MCF 10A (cell line): ENCODE data around the gene TCF4. TPM values are rescaled to one million over a fixed set of nuclear protein-coding genes. Genes with fewer than 3 reads are reported as not detected.

ENCODE experiments used
- BruUV-seq: library from RNA; stranded (reverse); fragments of 400-500 nt; replicated peaks from 2 replicates; lab custom pipeline; 2021; lab: Mats Ljungman, UMichigan
- CTCF ChIA-PET: fragments of 300-600 bp; sonication (Branson Sonifier 250); formaldehyde crosslinking; extraction: SDS; loops from one replicate; lab custom pipeline; 2021; ENCODE audit warnings: antibody characterized with exemption, inconsistent platforms; lab: Yijun Ruan, JAX
- POLR2A ChIA-PET: fragments of 300-600, 350-650 bp; sonication (Branson Sonifier 250); formaldehyde crosslinking; extraction: SDS; loops from one replicate; lab custom pipeline; 2020; ENCODE audit warnings: antibody characterized with exemption, inconsistent platforms; lab: Yijun Ruan, JAX
- DNase-seq: peaks from one replicate; pipeline ENCODE4 v3.0.0-alpha.2; 2018; ENCODE audit not compliant: unreplicated experiment
- H3K27ac Mint-ChIP-seq: one replicate; pipeline ENCODE4 v1.8.0; 2022; ENCODE audit warnings: mild to moderate bottlenecking, low read depth, mixed read lengths; ENCODE audit not compliant: unreplicated experiment
- H3K27me3 Mint-ChIP-seq: one replicate; pipeline ENCODE4 v1.8.0; 2022; ENCODE audit warnings: mixed read lengths; ENCODE audit not compliant: insufficient read depth, unreplicated experiment
- H3K36me3 Mint-ChIP-seq: one replicate; pipeline ENCODE4 v1.8.0; 2022; ENCODE audit warnings: mild to moderate bottlenecking, moderate library complexity, mixed read lengths; ENCODE audit not compliant: insufficient read depth, unreplicated experiment
- H3K4me1 Mint-ChIP-seq: one replicate; pipeline ENCODE4 v1.8.0; 2022; ENCODE audit warnings: mixed read lengths; ENCODE audit not compliant: insufficient read depth, unreplicated experiment
- H3K4me3 Mint-ChIP-seq: one replicate; pipeline ENCODE4 v1.8.0; 2022; ENCODE audit warnings: mild to moderate bottlenecking, moderate library complexity, mixed read lengths; ENCODE audit not compliant: unreplicated experiment
- H3K9me3 Mint-ChIP-seq: one replicate; pipeline ENCODE4 v1.8.0; 2022; ENCODE audit warnings: mixed read lengths; ENCODE audit not compliant: unreplicated experiment
- CTCF ChIP-seq: fragments of 200-600 bp; IDR thresholded peaks from one replicate; pipeline ENCODE4 v1.8.0; 2022; ENCODE audit warnings: antibody characterized with exemption, mild to moderate bottlenecking; ENCODE audit not compliant: unreplicated experiment
- intact Hi-C: fragments of 100-400 bp; cut with micrococcal nuclease; formaldehyde crosslinking; loops from 2 replicates; pipeline ENCODE4 v1.14.1; 2022
- total RNA-seq: library from RNA; stranded (reverse); gene quantifications from 2 replicates; pipeline ENCODE4 v1.2.3, GENCODE V29; 2022

The TCF4 gene
- total RNA-seq, 1 experiment from 2014 or later = 6.2 TPM

- Mint-ChIP-seq H3K27me3 (no peaks in the 10 kb centered on the region), H3K4me3 (no peak overlapping the region), H3K4me1 (no peaks in the 10 kb centered on the region), H3K36me3 (no peaks in the 10 kb centered on the region), H3K27ac (no peak overlapping the region), H3K9me3 (no peaks in the 10 kb centered on the region)
- TF ChIP-seq CTCF = no peak
- ChIA-PET POLR2A (no interaction called here), CTCF (interaction anchor here (0.5 to 0.7 kb wide), 2 partner anchors 424 to 715 kb away, joined by 3 read pairs; no protein-coding TSS in a partner anchor)
- no peak for DNase-seq
- no TSS peak for BruUV-seq
- intact Hi-C loops = no loop called here
Observed at GRCh38 chr18:55573386-55573785, 14.6 kb downstream of the TCF4 start.

- BruUV-seq = no TSS peak
- no peaks in the 10 kb centered on the region for H3K27me3 Mint-ChIP-seq
- intact Hi-C loops = no loop called here
- CTCF ChIA-PET = interaction anchor here (0.8 to 1.0 kb wide), 2 partner anchors 11 to 604 kb away, joined by 3 to 4 read pairs; no protein-coding TSS in a partner anchor
- no peak overlapping the region for H3K4me3 Mint-ChIP-seq
- peaks cover 9% of the 10 kb centered on the region for H3K9me3 Mint-ChIP-seq
- POLR2A ChIA-PET = no interaction called here
- H3K27ac Mint-ChIP-seq = no peak overlapping the region
- no peak for DNase-seq
- no peaks in the 10 kb centered on the region for H3K4me1 Mint-ChIP-seq
- no peak for TF ChIP-seq CTCF
- no peaks in the 10 kb centered on the region for H3K36me3 Mint-ChIP-seq
Observed at GRCh38 chr18:55570966-55571365, 17.0 kb downstream of the TCF4 start.

- intact Hi-C loops = no loop called here
- BruUV-seq = no TSS peak
- ChIA-PET POLR2A (no interaction called here), CTCF (no interaction called here)
- DNase-seq = no peak
- Mint-ChIP-seq H3K27ac (no peak overlapping the region), H3K27me3 (no peaks in the 10 kb centered on the region), H3K36me3 (no peaks in the 10 kb centered on the region), H3K4me1 (no peaks in the 10 kb centered on the region), H3K4me3 (no peak overlapping the region), H3K9me3 (peaks cover 9% of the 10 kb centered on the region)
- no peak for TF ChIP-seq CTCF
Observed at GRCh38 chr18:55566456-55566935, 21.5 kb downstream of the TCF4 start.

- H3K4me1 Mint-ChIP-seq = no peaks in the 10 kb centered on the region
- no peaks in the 10 kb centered on the region for H3K27me3 Mint-ChIP-seq
- ChIA-PET CTCF (no interaction called here), POLR2A (no interaction called here)
- no peak overlapping the region for H3K4me3 Mint-ChIP-seq
- H3K27ac Mint-ChIP-seq = no peak overlapping the region
- no peaks in the 10 kb centered on the region for H3K9me3 Mint-ChIP-seq
- intact Hi-C loops = no loop called here
- H3K36me3 Mint-ChIP-seq = no peaks in the 10 kb centered on the region
- DNase-seq = no peak
- TF ChIP-seq CTCF = no peak
- no TSS peak for BruUV-seq
Observed at GRCh38 chr18:55559739-55560138, 28.3 kb downstream of the TCF4 start.
